HG03039 (cell line): ENCODE results near the gene INPP5K.
"Not testable (repeated sequence)": the region's sequence is repeated elsewhere in the genome, so short reads cannot be mapped to it uniquely, and the experiment has no call there.

Source experiments
- ATAC-seq: cut with Tn5 transposase; IDR thresholded peaks from one replicate; pipeline ENCODE4 v1.9.1; 2021; ENCODE audit warnings: mild to moderate bottlenecking, moderate library complexity; ENCODE audit not compliant: unreplicated experiment

The INPP5K gene

GRCh38 chr17:1548032-1548431 is 31.6 kb upstream of the INPP5K start:
- ATAC-seq = no peak

GRCh38 chr17:1546292-1546922 is 30.0 kb upstream of the INPP5K start:
- no peak for ATAC-seq

DNA sequence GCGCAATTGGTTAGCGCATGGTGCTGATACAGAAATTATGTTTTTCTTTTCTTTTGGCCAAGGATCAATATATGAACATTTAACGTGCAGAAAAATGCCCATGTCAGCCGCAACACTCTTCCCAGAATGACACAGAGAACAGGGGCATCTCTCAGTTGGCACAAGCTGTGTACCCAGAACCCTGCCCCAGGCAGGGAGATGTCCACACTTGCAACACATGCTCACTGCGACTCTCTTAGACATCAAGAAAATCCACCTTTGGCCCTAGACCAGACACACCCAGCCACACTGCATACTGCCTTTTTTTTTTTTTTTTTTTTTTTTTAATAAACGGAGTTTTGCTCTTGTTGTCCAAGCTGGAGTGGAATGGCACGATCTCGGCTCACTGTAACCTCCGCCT is 29.2 kb upstream of the INPP5K start:
- ATAC-seq = no peak

- no peak for ATAC-seq
Measured at GRCh38 chr17:1542316-1542715, 25.9 kb upstream of the INPP5K start.

- no peak for ATAC-seq
Measured at GRCh38 chr17:1541367-1541904, 25.0 kb upstream of the INPP5K start.

DNA sequence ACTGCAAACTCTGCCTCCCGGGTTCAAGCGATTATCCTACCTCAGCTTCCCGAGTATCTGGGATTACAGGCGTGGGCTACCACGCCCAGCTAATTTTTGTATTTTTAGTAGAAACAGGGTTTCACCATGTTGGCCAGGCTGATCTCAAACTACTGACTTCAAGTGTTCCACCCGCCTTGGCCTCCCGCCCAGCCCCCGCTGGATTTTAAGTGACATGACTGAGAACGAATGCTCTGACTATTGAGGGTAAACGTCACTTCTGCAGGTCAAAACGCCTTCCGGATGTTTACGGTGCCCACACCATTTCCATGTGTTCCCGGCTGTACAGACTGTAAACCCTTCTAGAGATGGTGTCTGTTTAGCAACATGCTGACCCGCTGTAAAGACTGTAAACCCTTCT is 23.4 kb upstream of the INPP5K start:
- ATAC-seq = no peak

DNA sequence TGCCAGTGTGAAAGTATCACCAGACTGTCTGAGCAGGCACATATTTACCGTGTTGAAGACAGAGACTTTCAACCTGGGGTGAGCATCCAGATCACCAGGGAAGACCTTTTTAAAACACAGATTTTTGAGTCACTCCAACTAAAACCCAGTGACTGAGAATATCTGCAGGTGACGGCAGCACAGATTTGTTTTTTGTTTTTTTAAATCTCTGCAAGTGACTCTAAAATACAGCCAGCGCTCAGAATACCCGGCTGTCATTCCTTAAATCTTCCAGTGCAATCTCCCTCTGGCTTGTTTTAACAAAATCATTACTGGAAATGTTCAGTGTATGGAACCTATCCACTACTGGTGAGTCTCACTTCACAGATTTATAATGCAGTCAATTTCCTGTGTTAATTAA is 19.3 kb upstream of the INPP5K start:
- no peak for ATAC-seq

GRCh38 chr17:1533661-1534325 is 17.4 kb upstream of the INPP5K start:
- ATAC-seq = no peak

GRCh38 chr17:1532836-1533602 is 16.6 kb upstream of the INPP5K start:
- no peak for ATAC-seq

GRCh38 chr17:1529863-1530262 is 13.5 kb upstream of the INPP5K start:
- no peak for ATAC-seq

GRCh38 chr17:1526876-1527275 is 10.5 kb upstream of the INPP5K start:
- ATAC-seq = not testable (repeated sequence)

GRCh38 chr17:1522626-1523025 is 6.2 kb upstream of the INPP5K start:
- ATAC-seq = no peak

DNA sequence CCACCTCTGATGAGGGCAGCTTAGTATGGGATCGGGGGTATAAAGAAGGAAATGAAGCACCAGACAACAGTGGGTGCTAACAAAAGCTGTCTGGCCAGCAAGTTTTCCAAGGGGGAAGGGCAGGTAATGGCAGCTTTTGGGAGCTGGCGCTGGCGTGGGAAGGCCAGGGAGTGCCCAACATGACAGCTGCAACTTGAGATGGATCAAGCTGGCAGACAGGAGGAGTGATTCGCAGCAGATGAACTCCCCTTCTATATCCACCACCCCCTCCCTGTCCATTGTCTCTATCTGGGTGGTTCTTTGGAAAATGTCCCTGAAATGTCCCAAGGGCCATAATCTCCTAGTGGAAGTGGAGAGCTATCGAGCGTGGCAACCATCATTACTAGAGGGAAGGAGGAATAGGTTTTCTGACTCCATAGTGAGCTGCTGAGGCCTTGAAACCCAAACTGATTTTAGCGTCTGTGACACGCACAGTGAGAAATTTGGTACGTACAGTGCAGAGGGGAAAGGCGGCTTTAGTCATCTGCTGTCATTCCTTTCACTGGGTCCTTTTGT is 4.8 kb upstream of the INPP5K start:
- no peak for ATAC-seq

GRCh38 chr17:1519678-1520077 is 3.3 kb upstream of the INPP5K start:
- no peak for ATAC-seq

- ATAC-seq = no peak
Measured at GRCh38 chr17:1518410-1518809, 2.0 kb upstream of the INPP5K start.

DNA sequence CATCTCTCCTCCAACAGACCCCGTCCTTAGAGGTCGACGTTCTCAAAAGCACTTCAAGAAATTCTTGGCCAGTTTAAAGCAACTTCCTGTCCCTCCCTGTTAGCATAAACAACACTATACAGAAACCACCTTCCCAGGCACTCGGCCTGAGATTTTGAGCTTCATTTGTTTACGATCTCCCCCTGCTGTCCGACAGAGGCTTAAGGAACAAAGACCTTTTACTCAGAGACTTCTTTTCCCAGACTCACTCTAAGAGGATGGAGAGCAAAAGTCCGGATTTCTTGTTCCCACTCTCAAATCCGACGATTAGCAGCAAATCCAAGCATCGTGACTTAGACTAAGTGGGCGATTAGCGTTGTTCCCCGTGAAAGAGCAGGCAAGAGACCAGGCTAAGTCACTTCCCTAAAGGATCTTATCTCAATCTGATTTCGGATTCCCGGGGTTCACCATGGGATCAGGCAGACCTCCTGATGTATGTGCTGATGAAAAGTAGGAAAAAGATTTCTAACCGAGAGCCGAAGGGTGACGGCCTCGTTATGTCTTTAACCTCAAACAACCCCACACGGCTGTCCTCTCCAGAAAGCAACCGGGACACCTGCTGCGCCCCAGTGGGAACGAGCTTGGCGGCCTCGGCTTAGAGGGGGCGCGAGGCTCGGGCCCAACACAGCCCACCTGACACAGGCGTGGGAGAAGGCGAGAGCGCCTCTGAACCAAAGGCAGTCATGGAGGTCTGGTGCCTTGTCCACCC is 598 bp downstream of the INPP5K start:
- ATAC-seq = no peak

DNA sequence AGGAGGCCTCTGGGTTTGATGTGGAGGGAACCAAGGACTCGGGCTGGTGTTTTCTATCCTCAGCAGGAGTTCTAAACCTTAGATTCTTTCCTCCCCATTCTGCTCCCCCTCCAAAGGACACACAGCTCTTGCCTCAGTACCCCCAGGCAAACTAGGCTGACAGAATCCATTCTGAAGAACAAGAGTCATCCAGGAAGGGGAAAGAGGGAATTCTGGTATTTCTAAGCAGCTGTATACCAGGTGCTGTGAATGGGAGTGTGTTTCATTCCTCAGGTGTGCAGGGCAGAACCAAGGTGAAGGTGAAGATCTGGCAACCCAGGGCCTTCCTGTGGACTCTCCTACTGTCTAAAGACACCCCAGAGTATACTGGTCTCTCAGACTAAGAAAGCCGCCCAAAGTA is 4.1 kb downstream of the INPP5K start:
- no peak for ATAC-seq

- no peak for ATAC-seq
Measured at GRCh38 chr17:1511756-1512321, 4.6 kb downstream of the INPP5K start.

- ATAC-seq = no peak
Measured at GRCh38 chr17:1511290-1511689, 5.1 kb downstream of the INPP5K start.

DNA sequence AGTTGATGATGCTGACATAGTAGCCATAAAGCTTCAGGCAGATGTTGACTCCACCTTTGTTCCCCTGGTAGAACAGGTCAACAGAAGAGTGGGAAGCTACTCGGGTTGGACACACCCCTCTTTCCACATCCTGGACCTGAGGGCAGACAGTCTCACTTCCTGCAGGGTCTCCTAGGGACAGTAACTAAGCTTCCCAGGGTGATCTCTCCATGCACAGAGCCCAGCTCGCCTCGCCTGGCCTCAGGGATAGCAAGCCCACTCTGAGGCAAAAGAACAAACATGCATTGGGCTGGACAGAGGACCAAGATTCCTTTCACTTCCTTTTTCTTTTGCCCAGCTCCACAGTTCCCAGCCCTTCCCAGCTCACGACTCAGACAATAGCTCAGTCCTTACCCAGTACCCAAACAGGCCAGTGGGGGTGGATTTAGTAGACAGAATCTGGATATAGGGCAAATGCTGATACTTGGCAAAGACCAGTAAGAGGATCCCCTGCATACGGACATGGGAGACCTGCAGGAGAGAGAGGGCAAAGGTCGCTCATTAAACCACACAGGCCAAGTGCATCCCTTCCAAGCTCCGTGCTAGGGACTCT is 7.0 kb downstream of the INPP5K start:
- ATAC-seq = no peak
